ENCODE measurements around the gene TLCD3B.

Gene TLCD3B

GRCh38 chr16:30065943-30066760, 35.1 kb upstream of the TLCD3B start:
- no peaks in the 10 kb centered on the region for H3K9me3 Mint-ChIP-seq
- DNase-seq (ENCODE audit: low spot score in 2 of 2) (no peak), ATAC-seq (peak; percentile 8)
- peak overlapping the region; percentile 97 for H3K4me3 Mint-ChIP-seq
- peaks cover 75% of the 10 kb centered on the region for H3K36me3 Mint-ChIP-seq
- H3K27ac Mint-ChIP-seq, result peak overlapping the region; percentile 98
- H3K4me1 Mint-ChIP-seq, result peaks cover 52% of the 10 kb centered on the region

GRCh38 chr16:30065102-30065942, 34.3 kb upstream of the TLCD3B start, which contains the start of gene ALDOA:
Gene ALDOA, plus strand, starts transcription at chr16:30065760. Its CDS starts 1,138 bp downstream, at chr16:30066898.
- H3K36me3 Mint-ChIP-seq, result peaks cover 66% of the 10 kb centered on the region

GRCh38 chr16:30064729-30065101, 33.6 kb upstream of the TLCD3B start:
- DNase-seq (ENCODE audit: low spot score in 2 of 2) (no peak), ATAC-seq (no peak)
- Mint-ChIP-seq H3K27ac (peak overlapping the region; percentile 98), H3K36me3 (peaks cover 60% of the 10 kb centered on the region), H3K4me1 (peaks cover 44% of the 10 kb centered on the region), H3K9me3 (no peaks in the 10 kb centered on the region), H3K4me3 (peak overlapping the region; percentile 97)

More at GRCh38 chr16:30065102-30065942, 34.3 kb upstream of the TLCD3B start, which contains the start of gene ALDOA:
- H3K4me3 Mint-ChIP-seq, result peak within 1 kb of the TSS; percentile 97
- H3K27ac Mint-ChIP-seq, result peak within 1 kb of the TSS; percentile 98
- DNase-seq (ENCODE audit: low spot score in 2 of 2), result peak; percentile 93 to 98
- peak; percentile 90 for ATAC-seq
- H3K9me3 Mint-ChIP-seq, result no peaks in the 10 kb centered on the region
- peaks cover 50% of the 10 kb centered on the region for H3K4me1 Mint-ChIP-seq

- ATAC-seq (peak; percentile 27), DNase-seq (ENCODE audit: low spot score in 2 of 2) (peak; percentile 45 to 83)
- peak overlapping the region; percentile 97 for H3K4me3 Mint-ChIP-seq
- H3K4me1 Mint-ChIP-seq, result peaks cover 38% of the 10 kb centered on the region
- peaks cover 54% of the 10 kb centered on the region for H3K36me3 Mint-ChIP-seq
- peak overlapping the region; percentile 98 for H3K27ac Mint-ChIP-seq
- no peaks in the 10 kb centered on the region for H3K9me3 Mint-ChIP-seq
Observed at GRCh38 chr16:30063893-30064728, 33.0 kb upstream of the TLCD3B start.

DNA sequence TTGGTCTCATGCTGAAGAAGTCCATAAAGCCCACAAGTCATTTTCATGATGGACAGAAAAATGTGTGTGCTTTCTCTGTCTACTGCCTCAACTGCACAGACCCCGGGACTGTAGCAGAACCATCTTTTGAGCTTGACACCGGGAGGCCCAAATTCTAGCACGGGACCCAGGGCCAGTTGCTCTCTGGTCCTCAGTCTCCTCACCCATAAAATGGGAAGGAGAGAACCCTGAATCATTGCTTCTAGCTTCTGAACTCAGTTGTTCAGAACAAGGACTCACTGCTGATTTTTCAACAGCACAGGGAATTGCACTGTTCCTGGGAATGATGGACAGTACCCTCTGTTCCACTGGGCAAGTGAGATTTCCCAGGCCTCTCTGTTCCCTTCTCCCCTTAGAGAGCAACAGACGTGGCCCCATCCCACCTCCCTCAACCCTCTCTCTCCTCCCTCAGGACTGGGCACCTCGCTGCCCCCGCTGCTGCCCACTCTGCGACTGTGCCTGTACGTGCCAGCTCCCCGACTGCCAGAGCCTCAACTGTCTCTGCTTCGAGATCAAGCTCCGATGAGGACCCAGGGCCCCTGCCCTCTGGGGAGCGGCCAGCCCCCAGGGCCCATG, 32.3 kb upstream of the TLCD3B start:
- Mint-ChIP-seq H3K4me3 (peak overlapping the region; percentile 97), H3K9me3 (no peaks in the 10 kb centered on the region), H3K27ac (peak overlapping the region; percentile 98), H3K4me1 (peaks cover 30% of the 10 kb centered on the region), H3K36me3 (peaks cover 47% of the 10 kb centered on the region)
- DNase-seq (ENCODE audit: low spot score in 2 of 2) (no peak), ATAC-seq (no peak)

DNA sequence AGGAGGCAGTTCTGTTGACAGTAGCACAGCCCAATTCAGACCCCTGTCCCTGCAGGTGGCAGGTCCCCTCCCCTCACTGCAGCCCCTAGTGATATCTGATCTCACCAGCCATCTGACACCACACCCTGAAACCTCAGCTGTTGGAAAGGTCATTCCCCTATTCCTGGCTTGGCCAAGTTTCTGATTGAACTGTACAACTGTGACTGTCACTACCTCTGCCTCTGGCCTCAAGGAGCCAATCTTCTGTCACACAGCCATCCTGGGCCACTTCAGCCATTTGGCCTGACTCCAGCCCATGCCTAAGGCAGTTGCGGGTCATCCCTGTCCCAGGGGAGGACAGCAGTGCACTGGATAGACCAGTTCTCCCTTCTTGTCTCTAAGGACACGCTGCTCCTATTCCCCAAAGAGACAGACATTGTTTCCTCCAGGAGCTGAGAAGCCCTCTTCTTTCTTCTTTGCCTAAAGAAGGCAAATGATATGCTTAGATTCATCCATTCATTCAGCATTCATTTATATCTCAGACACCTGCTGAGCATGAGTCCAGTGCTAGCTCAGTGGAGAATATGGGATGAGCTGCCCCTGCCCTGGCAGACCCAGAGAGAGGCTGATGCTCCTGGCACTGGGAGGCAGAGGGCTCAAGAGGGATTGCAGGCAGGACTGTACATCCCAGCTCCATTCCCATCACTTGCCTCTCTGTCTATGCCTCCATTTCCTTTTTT, 29.9 kb upstream of the TLCD3B start:
- Mint-ChIP-seq H3K36me3 (peaks cover 23% of the 10 kb centered on the region), H3K4me1 (peaks cover 12% of the 10 kb centered on the region), H3K9me3 (no peaks in the 10 kb centered on the region), H3K4me3 (no peak overlapping the region), H3K27ac (peak overlapping the region; percentile 48)
- no peak for ATAC-seq
- no peak for DNase-seq (ENCODE audit: low spot score in 2 of 2)

- DNase-seq (ENCODE audit: low spot score in 2 of 2), result no peak
- Mint-ChIP-seq H3K27ac (no peak overlapping the region), H3K9me3 (no peaks in the 10 kb centered on the region), H3K36me3 (peaks cover 17% of the 10 kb centered on the region), H3K4me3 (no peak overlapping the region), H3K4me1 (peaks cover 12% of the 10 kb centered on the region)
- ATAC-seq, result no peak
Observed at GRCh38 chr16:30060346-30060745, 29.3 kb upstream of the TLCD3B start.

GRCh38 chr16:30054959-30055553, 24.0 kb upstream of the TLCD3B start:
- Mint-ChIP-seq H3K4me3 (peak overlapping the region; percentile 82), H3K9me3 (no peaks in the 10 kb centered on the region), H3K4me1 (peaks cover 26% of the 10 kb centered on the region), H3K27ac (no peak overlapping the region), H3K36me3 (peaks cover 19% of the 10 kb centered on the region)
- DNase-seq (ENCODE audit: low spot score in 2 of 2) (peak; percentile 47 to 77), ATAC-seq (peak; percentile 84)

GRCh38 chr16:30054451-30054850, 23.4 kb upstream of the TLCD3B start:
- peaks cover 19% of the 10 kb centered on the region for H3K36me3 Mint-ChIP-seq
- H3K4me1 Mint-ChIP-seq, result peaks cover 26% of the 10 kb centered on the region
- peak overlapping the region; percentile 82 for H3K4me3 Mint-ChIP-seq
- no peak for DNase-seq (ENCODE audit: low spot score in 2 of 2)
- H3K9me3 Mint-ChIP-seq, result no peaks in the 10 kb centered on the region
- H3K27ac Mint-ChIP-seq, result no peak overlapping the region
- ATAC-seq, result no peak

DNA sequence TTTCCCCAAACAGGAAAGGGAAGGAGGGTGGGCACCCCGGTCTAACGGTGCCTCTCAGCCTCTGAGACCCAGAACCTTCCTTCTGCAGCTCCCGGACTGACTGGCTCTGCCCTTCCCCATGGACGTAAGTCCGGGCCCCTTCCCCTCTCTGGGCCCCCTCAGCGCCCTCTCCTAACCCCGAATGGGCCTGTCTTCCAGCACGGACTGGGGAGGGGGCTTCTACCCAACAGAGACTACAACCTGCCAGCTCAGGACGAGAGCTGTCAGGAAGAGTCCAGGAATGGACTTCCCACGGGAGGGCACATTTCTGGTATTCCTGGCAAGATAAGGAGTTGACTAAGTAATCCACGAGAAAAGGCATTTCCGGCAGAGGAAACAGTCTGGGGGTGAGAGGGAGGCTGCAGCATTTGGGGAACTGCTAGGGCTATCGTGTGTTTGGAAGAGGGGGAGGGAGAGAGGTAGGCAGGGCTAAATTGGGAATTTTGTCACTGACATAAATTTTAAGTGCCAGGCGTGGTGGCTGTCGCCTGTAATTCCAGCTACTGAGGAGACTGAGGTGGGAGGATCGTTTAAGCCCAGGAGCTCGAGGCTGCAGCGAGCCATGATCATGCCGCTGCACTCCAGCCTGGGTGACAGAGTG, 22.4 kb upstream of the TLCD3B start:
- peak overlapping the region; percentile 91 for H3K27ac Mint-ChIP-seq
- H3K4me3 Mint-ChIP-seq, result peak overlapping the region; percentile 82
- DNase-seq (ENCODE audit: low spot score in 2 of 2) (no peak), ATAC-seq (peak; percentile 27)
- peaks cover 19% of the 10 kb centered on the region for H3K36me3 Mint-ChIP-seq
- H3K9me3 Mint-ChIP-seq, result no peaks in the 10 kb centered on the region
- H3K4me1 Mint-ChIP-seq, result peaks cover 26% of the 10 kb centered on the region

DNA sequence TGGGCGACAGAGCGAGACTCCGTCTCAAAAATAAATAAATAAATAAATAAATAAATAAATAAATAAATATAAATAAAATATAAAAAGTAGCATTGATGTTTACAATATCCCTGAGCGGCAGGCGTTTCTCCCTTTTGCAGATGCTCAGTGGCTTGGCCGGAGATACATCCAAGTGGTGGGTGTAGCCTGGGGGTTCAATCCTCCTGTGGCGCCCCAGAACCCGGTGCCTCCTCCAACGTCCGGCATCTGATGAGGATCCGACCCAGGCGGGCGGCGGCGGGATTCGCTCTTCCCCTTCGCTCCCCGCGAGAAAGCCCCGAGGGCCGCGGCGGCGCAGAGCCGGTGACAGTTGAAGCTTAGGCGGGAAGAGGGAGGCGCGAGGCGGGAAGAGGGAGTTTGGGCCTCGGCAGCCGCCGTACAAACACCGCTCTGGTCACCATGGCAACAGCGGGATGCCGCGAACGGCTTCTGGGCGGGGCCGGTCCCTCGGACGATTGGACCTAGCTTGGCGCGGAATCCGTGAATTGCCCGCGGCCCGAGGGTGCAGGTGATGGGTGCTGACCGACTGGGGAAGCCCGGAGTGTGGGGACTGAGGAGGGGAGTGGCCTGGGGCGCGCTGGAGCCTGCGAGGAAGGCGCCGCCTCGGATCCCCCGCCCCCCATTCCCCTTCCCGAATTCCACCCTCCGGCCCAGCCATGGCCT, 21.8 kb upstream of the TLCD3B start:
- H3K27ac Mint-ChIP-seq, result peak overlapping the region; percentile 91
- DNase-seq (ENCODE audit: low spot score in 2 of 2), result peak; percentile 94 to 99
- peaks cover 19% of the 10 kb centered on the region for H3K36me3 Mint-ChIP-seq
- peaks cover 26% of the 10 kb centered on the region for H3K4me1 Mint-ChIP-seq
- no peaks in the 10 kb centered on the region for H3K9me3 Mint-ChIP-seq
- peak; percentile 91 for ATAC-seq
- peak overlapping the region; percentile 82 for H3K4me3 Mint-ChIP-seq

GRCh38 chr16:30051518-30051917, 20.4 kb upstream of the TLCD3B start:
- DNase-seq (ENCODE audit: low spot score in 2 of 2) (no peak), ATAC-seq (no peak)
- Mint-ChIP-seq H3K27ac (peak overlapping the region; percentile 33), H3K4me1 (peaks cover 26% of the 10 kb centered on the region), H3K9me3 (no peaks in the 10 kb centered on the region), H3K4me3 (peak overlapping the region; percentile 82), H3K36me3 (peaks cover 19% of the 10 kb centered on the region)

DNA sequence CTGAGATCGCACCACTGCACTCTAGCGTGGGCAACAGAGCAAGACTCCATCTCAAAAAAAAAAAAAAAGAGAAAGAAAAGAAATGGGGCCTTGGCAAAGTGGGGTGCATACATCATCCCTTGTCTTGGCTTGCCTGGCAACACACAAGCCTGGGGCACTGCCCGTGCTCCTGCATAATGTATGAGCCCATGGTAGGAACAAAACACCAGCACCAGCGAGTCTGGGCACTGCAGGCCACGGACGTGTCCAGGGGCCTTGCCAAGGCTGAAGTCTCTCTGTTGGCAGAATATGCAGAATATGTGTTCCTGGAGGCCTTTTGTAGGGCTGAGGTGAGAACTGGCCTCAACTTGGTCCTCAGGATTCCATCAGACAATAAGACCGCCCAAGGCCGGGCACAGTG, 18.8 kb upstream of the TLCD3B start:
- H3K27ac Mint-ChIP-seq, result no peak overlapping the region
- H3K4me1 Mint-ChIP-seq, result peaks cover 28% of the 10 kb centered on the region
- no peaks in the 10 kb centered on the region for H3K9me3 Mint-ChIP-seq
- no peak overlapping the region for H3K4me3 Mint-ChIP-seq
- H3K36me3 Mint-ChIP-seq, result peaks cover 27% of the 10 kb centered on the region
- DNase-seq (ENCODE audit: low spot score in 2 of 2) (no peak), ATAC-seq (no peak)
